Fibroblast of the conjunctiva (primary cell): Measurements from ENCODE around the gene TUBB2A.
"Not testable (repeated sequence)": the region's sequence is repeated elsewhere in the genome, so short reads cannot be mapped to it uniquely, and the experiment has no call there.

Experiments used
- DNase-seq: peaks from one replicate; pipeline ENCODE4 v3.0.0-alpha.2; 2010; ENCODE audit warnings: low read depth

The TUBB2A gene

DNA sequence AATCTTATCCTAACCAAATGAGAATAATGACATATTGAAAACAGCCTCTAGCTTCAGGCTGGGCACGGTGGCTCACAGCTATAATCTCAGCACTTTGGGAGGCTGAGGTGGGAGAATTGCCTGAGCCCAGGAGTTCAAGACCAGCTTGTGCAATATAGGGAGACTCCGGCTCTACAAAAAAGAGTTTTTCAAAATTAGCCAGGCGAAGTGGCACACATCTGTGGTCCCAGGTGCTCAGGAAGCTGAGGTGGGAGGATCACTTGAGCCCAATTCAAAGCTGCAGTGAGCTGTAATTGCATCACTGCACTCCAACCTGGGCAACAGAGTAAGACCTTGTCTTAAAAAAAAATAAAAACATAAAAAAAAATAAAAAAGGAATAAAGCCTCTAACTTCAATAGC lies 4.7 kb downstream of the TUBB2A start:
- DNase-seq, result no peak

DNA sequence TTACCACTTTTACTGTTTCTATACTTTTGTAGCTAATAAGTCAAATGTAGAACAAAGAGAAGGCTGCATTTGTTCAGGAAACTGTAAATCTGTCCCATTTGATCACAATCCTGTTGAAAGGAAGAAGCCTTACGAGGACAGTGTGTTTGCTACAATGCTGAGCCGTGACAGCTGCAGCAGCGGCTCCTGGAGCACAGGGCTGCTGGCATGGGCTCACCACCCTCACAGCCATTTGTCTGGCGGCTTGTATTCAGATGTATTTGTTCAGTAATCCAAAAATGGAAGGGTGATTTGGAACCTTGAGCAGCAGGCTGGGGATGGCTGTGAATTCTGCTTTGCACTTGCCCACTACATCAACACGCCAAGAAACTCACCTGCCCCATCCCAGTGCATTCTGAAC lies 5.7 kb downstream of the TUBB2A start:
- DNase-seq, result no peak

DNA sequence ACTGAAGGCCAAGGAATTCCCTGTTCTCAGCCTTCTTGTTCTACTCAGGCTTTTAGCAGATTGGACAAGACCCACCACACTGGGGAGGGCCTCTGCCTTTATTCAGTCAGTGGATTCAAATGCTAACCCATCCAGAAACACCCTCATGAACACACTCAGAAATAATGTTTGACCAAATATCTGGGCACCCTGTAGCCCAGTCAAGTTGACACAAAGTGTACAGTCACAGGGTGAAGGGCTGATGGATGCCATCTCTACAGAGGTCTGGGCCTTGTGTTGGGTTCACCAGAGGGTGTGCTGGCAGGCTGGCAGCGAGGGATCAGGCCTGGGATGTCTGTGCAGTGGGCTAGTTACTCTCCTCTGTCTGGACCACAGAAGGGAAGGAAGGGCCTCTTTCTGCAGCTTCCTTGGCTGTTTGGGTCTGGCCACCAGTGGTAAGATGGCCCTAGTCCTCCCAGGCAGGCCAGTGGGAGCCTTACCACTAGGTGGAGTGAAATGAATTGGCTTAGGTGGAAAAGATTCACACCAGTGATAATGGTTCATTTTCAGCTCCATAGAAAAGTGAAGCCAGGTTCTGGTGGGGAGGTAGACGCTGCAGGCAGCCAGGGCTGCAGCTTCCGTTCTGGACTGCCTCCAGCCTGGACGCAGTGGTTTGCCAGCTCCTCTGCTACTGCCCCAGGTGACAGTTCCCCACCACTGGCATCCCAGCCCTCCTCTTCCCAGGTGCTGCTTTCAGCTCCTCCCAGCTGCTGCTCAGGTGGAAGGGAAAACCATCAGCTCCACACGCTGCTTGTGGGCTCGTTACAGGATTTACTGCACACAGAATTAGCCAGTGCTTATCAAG lies 9.2 kb downstream of the TUBB2A start:
- no peak for DNase-seq

DNA sequence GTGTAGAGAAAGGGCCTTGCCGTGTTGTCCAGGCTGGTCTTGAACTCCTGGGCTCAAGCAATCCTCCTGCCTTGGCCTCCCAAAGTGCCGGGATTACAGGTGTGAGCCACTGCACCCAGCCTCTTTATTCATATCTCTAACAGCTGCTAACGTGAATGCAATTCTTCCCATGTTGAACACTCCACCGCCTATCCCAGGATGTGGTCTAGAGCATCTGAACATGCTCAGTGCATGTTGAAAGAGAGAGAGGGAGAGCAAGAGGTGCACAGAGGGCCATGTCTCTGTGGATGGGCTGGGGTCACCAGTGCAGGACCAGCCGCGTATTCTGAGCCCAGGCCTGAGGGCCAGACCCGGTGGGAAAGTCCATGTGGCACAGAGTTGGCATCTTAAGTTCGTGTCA lies 12.8 kb downstream of the TUBB2A start:
- no peak for DNase-seq

DNA sequence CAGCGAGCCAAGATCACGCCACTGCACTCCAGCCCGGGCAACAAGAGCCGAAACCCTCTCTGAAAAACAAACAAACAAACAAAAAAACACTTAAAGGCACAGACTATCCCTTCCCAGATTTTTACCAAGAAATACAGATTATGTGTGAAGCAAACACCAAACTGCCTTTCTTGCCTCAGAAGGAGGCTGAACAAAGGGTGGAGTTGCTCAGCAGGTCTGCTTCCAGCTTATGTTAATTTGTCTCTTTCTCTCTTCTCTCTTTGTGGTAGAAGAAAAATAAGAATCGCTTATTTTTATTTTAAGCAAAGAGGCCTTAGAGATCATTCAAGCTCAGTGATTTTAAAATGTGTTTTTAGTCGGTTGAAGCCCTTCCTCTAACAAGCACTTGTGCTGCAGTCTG lies 14.2 kb downstream of the TUBB2A start:
- DNase-seq, result no peak

DNA sequence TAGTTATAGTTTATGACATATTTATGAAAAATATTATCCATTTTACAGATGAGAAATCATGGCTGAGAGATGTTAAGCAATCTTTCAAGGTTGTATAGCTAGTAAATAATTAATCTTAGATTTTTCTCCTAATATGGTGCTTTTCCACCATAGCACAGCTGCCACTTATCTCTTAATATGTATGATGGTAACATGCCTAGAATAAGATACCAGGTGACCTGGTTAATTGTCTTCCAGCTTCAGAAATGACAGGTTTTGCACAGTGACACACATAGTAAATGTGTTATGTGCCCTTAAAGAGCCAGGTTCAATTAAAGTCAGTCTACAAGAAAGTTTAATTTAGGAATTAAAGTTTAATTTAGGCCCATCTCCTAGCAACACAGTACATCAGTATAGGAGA lies 14.8 kb downstream of the TUBB2A start:
- DNase-seq, result no peak

DNA sequence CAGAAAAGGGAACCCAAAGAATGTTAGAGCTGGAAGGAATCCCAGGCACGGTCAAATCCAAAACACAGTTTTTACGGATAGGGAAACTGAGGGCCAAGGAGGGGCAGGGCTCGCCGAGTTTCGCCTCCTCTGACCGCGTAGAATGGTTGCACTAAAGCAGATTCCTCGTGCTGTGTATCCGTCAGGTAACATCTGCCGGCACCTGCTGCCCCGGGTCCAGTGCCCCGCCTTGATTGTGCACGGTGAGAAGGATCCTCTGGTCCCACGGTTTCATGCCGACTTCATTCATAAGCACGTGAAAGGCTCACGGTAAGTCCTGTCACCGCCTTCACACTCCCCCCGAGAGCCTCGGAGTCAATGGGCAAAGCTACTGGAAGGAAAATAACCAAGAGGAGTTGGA lies 17.1 kb downstream of the TUBB2A start:
- DNase-seq, result no peak

DNA sequence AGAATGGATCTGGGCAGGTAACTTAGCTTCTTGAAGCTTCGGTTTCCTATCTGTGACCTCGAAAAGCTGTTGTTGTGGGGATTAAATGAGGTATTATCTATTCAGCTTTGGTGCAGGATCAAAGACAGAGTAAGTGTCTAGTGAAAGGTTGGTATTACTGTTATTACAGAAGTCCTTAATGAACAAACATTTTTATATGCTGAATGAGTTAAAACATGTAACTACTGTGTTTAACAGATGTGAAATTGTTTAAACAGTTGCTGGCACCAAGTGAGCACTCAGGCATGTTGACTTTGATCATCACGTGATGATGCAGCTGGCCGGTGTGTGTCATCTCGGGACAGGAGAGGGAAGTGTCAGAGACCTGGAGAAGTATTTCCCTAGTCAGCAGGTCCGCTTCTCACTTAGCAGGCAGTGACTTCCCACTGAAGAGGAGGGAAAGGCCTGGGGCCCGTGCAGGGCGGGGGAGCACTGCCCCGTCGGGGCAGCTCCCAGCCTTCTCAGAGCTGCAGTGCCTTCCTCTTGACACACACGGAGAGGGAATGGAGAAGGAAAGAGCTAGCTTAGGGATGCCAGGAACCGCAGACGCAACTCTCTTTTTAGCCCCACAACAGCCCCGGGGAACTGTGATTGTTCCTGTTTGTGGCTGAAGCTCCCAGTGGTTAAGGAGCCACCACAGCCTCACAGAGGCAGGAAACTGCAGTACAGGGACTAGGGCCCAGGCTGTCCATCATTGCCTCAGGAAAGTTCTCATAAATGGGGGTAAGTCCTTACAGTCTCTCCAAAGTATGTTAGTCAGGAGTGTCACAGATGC lies 18.0 kb downstream of the TUBB2A start:
- DNase-seq, result peak; percentile 34

DNA sequence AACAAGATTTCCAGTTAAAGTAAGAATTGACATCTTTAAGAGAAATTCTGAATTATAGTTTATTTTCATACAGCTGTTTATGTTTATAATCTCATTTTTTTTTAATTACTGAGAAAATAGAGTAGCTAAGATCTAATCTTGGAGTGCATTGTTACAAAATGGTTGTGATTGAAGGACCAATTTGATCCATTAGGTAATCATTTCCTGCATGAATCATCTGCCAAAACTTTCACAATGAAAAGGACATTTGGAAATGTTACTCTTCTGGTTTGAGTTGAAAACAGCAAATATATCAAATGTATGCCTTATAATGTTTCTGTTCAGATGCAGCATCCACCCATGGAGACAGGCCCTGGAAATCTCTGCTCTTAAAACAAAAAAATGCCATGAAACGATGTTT lies 19.0 kb downstream of the TUBB2A start:
- no peak for DNase-seq

DNA sequence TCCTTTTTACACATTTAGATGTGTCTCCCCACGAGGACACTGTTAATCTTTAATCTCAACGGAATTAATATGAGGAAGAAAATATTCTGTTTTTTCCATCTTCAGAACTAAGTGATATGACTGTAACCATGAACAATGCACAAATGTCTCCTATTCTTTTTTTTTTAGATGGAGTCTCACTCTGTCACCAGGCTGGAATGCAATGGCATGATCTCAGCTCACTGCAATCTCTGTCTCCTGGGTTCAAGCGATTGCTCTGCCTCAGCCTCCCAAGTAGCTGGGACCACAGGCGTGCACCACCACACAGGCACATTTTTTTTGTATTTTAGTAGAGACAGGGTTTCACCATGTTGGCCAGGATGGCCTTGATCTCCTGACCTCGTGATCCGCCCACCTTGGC lies 19.5 kb downstream of the TUBB2A start:
- not testable (repeated sequence) for DNase-seq

DNA sequence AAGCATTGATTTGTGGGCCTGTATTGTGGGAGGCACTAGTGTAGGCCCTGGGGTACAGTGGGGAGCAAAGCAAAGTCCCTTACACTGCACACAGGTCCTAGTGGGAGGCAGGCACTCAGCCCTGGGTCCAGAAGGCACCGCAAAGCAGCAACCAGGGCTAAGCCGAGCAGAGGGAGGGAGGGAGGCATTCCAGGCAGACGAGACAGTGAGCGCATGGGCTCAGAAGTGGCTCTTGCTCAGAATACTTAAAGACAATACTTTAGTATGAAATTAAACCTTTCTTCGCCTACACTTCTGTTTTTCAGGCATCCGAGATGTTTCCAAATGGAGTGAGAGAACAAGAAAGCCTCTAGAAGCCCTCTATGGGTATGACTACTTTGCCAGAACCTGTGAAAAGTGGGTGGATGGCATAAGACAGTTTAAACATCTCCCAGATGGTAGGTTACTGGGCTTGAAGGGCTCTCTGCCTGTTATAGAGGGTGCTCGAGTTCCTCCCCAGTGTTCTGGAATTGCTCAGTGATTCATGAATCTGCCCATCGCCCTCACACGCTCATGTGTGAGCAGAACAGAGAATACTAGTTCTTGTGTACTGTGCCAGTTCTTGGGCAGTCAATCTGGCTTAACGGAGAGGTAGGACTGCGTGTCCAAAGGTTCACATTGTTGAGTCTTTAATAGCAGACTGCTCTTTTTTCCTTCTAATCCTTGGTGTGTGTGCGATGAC lies 20.1 kb downstream of the TUBB2A start:
- no peak for DNase-seq

DNA sequence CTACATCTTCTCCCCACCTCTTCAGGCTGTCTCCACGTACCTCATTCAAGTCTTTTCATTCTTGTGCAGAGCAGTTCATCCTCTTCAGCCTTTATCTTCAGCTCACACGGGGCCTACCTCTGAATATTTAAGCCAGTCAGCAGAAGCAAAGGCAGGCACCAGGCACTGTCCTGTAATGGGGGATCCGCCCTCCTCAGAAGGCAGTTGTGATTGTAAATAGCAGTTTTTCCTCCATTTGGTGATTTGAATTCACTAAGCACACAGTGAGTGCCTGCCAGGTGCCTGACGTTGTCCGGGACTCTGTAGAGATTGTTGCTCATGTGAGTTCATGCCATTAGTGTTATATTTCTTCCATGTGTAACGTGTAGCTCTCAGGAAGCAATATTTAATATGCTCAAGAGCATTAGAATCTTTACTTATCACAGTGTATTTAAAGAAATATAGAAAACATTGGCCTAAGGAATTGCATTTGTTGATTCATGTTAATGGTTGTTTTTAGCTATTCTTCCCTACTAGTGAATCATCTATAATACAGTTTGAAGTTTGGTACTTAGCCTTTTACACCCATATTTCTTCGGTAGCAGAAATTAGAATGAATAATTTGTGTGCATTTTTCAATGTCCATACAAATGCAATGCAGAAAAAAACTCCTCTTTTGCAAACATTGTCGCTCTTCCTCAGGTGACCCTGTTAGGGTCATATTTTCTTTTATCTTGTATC lies 20.9 kb downstream of the TUBB2A start:
- DNase-seq, result no peak

DNA sequence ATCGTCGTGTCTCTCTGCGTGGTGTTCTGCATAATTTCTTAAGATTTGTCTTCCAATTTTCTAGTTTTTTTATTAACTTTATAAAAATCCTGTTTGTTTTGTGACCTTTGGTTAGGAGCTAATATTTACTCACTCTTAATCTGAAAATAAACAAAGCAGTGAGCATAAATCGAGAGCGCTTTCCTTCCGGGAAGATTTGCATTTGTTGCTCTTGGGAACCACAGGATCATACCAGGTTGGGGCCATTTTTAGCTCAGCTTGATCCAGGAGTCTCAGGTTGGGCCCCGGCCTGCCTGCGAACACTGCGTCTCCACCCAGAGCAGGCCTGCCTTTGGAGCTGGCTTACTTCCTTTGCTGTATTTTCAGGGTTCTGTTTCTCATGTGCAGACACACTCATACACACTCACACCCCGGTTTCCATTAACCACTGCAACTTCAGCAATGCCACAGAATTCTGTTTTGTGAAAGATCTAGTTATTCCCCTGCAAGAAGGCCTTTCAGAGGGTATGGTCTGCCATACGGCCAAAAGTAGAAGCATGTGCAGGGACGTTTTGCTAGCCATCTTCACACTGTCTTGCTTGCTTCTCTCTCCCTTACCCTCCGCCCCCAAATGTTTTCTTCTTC lies 21.6 kb downstream of the TUBB2A start:
- DNase-seq, result no peak

DNA sequence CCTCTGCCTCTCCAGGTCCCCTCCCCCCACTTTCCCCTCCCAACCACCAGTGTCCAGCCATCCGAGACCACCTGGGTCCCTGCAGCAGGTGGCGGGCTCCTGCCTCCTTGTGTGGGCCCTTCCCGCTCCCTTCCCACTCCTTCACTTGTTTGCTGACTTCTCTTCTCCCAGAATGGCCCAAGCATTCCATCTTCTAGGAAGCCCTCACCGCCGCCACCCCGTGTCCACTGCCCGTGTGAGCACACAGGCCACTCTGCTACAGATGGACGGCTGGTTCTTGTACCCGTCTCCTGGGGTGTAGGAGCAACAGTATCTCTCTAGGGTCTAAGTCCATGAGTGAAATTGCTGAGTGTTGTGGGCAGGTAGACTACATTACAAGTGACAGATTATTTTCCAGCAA lies 23.8 kb downstream of the TUBB2A start:
- DNase-seq, result no peak

DNA sequence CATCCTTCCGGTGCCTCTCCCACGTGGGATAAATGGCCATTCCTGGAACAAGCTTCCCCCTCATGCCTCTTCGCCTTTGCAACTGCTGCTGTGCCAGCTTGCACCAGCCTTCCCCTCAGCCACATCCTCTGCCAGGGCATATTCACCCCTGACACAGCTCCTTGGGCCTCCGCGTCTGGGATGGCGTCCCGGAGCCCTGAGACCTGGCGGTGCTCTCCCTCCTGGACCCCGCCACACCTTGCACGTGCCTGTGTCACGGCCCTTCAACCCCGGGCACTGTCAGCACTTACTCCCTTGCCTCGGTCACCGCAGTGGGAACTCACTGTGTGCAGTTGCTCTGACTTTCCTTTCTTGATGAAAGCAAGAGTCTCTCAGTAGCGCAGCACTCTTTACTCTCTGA lies 25.6 kb downstream of the TUBB2A start:
- no peak for DNase-seq

DNA sequence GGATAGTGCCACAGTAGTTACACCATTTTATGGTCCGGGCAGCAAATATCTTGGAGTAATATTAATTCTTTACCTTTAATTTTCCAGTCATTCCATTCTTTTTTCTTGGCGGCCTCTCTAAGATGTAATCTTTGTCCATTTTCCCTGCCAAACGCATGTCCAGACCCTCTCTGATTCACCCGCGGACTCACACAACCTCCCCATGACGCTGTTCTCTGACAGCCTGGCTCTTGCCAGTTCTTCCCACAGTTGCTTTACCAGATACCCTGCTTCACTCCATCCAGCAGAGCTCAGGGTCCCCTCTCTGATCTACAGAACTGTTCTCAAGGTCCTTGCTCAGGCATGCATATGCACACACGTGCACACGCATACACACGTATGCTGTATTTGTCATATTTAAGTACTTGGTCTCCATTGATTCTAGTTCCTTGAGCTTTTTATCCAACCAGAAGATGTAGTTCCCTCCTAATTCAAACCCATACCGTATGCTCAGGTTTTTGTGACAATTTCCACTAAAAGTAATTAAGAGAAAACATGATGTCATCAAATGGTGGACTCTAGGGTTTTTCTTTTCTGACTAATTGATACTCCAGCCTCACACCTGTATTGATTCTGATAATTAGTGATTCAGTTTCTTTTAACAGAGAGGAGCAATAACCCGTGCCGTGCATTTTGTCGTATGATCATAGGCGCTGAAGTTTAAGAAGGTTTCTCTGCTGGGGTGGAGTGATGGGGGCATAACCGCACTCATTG lies 28.8 kb downstream of the TUBB2A start:
- no peak for DNase-seq

DNA sequence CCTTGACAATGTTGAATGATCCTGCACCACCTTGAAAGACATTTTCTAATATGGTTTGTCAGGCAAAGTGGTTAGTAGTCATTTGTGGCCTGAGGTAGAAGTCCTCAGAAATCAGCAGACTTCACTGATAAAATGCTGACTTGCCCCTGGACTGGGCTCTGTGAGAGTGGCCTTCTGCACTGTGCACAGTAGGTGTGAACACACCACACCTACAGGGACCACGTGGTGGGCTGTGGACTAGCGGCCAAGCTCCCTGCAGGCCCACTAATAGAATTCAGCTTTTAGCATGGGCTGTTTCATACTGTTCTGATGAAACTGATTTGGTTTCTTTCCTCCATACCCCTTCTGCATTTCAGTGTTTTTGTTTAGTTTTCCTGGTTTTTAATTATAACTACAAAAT lies 31.5 kb downstream of the TUBB2A start:
- no peak for DNase-seq

DNA sequence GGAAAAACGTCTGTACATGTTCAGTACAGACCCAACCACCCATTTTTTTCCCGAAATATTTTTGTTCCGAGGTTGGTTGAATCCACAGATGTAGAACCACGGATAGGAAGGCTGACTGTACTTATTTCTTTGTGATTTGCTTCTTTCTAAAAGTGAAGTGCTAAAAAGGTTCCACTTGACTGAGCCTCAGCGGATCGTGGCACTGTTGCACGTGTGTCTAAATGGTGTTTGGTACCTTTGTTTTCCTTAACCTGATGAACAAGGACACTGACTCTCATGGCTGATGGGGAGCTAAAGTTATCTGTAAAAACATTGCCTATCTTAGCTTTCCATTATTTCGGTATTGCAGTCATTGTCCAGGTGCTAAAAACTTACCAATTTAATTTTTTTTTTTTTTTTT lies 32.7 kb downstream of the TUBB2A start:
- DNase-seq, result no peak

DNA sequence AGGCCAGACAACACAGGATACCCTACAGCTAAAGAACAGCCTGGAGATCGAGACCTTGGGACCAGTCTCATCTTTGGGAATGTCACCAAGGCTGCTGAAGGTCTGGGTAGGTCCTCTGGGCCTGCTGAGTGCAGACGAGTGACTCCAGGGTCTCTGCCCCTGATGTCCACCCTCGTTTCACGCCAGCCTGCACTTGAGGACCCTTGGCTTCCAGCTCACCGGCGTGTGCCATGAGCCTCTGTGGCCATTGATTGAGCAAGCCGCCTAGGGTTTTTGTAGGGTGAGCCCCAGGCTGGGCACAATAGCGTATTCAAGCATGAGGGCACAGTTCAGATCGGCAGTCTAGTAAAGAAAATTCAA lies 34.5 kb downstream of the TUBB2A start:
- DNase-seq, result no peak

DNA sequence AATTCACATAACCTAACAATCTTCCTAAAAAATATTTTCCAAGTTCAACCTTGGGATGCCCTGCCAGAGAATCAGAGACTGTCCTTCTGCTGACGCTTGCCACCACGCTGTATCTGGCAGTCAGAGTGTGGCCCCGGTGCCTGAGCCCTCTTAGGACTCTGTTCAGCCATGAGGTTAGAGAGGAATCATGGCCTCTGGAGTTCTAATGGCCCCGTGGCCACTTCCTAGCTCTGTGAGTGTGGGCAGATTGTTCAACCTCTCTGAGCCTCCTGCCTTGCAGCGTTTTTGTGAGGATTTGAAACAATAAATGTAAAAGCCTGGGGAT lies 36.6 kb downstream of the TUBB2A start:
- DNase-seq, result no peak

DNA sequence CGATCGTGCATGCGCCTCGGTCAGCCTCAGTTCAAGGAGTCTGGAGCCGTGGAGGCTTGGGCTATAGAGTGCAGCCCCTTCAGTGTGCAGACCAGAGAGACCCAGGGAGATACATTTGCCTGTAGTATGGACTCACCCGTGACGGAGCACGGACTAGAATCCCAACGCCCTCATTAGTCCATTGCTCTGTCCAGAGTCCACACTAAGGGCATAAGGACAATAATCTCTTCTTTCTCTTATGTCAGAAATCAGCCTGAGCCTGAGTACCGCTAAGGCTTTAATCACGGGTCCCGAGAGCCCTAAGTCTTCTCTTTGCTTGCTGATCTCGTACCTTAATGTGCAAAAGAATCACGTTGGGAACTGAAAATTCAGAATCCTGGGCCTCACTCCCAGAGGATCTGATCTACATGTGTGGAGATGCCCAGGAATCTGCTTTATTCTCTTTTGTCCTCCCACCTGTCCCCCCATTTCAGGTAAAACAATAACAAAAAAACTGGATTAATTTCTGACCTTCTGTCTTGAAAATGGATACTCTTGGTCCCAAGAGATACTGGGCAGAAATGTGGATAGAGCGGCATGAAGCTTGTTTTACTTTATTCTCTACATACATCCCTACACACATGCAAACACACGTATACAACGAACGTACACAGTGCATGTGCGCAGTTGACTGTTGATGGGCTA lies 38.2 kb downstream of the TUBB2A start:
- no peak for DNase-seq
